Epithelial cell of umbilical artery (primary cell): ENCODE results near the gene TSPAN9. TPM values are rescaled to one million over a fixed set of nuclear protein-coding genes. Genes with fewer than 3 reads are reported as not detected.

Experiments used
- total RNA-seq: library from RNA; depleted of rRNA; stranded (reverse); fragments of >200 nt; gene quantifications from 2 replicates; pipeline ENCODE4 v1.2.3, GENCODE V29; 2014

TSPAN9 gene, protein sequence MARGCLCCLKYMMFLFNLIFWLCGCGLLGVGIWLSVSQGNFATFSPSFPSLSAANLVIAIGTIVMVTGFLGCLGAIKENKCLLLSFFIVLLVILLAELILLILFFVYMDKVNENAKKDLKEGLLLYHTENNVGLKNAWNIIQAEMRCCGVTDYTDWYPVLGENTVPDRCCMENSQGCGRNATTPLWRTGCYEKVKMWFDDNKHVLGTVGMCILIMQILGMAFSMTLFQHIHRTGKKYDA
- 35.1 and 50.6 TPM in 2 replicates for total RNA-seq

DNA sequence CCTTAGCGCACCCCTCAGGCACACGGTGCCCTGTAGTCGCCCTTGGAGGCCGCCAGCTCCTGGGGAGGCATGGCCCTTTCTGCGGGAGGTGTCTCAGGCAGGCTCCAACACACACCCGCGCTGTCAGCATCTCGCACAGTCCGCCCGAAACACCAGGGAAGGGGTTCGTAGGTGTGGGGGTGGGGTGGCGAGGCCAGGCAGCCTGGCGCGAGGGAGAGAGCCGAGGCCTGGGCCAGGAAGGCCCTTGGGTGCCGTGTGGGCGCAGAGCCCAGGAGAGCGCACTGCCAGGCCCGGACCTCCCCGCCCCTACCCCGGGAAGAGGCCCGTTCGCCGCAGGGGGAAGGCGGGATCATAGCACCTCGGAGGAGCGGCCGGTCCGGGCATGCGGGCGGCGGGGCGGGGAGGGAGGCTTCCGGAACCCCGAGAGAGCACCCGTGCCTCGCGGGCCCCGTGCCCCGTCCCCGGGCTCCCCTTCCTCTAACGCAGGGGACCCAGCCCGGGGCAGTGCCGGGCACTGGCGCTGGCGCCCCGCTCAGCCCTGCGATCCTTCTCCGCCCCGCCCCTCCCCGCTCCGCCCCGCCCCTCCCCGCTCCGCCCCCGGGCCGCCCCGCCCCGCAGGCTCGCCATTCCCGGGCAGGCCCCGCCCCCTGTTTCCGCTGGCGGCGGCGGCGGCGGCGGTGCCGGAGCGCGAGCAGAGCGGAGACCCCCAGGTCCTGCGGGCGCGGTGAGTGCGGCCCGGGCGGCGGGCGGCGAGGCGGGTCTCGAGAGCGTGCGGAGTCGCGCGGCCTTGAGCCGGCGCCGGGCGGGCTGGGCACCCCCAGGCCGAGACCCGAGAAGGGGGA, at the start of gene TSPAN9:
Gene TSPAN9 (plus strand): TSS at position 650 of the 842 bp plus-strand sequence. CDS start 123,815 bp downstream, outside the sequence.

Other genes with a start within 250 kb of the TSPAN9 start
- gene NRIP2, start 242.3 kb upstream of the TSPAN9 start, total RNA-seq, result not detected in 2 replicates
- not detected in 2 replicates for gene TEX52, start 220.3 kb upstream of the TSPAN9 start, total RNA-seq
- 5.2 and 7.9 TPM in 2 replicates for gene FOXM1, start 200.2 kb upstream of the TSPAN9 start, total RNA-seq
- 16.9 and 22.5 TPM in 2 replicates for gene RHNO1, start 200.2 kb upstream of the TSPAN9 start, total RNA-seq
- gene TULP3, start 186.5 kb upstream of the TSPAN9 start, total RNA-seq, result 12.3 and 14.7 TPM in 2 replicates
- gene TEAD4, start 118.0 kb upstream of the TSPAN9 start, total RNA-seq, result 19.8 and 22.8 TPM in 2 replicates